Renal cortical epithelial cell (primary cell): ENCODE measurements around the gene CRYBG2. TPM values are rescaled to one million over a fixed set of nuclear protein-coding genes. Genes with fewer than 3 reads are reported as not detected.
"Not testable (repeated sequence)": the region's sequence is repeated elsewhere in the genome, so short reads cannot be mapped to it uniquely, and the experiment has no call there.

Source experiments
- DNase-seq: peaks from one replicate; pipeline ENCODE4 v3.0.0-alpha.2; 2011; ENCODE audit warnings: low read depth
- total RNA-seq: library from RNA; depleted of rRNA; stranded (reverse); fragments of >200 nt; gene quantifications from 2 replicates; pipeline ENCODE4 v1.2.3, GENCODE V29; 2014

The CRYBG2 gene
- total RNA-seq, 1 donor from 2014 or later, result 0.35 TPM

GRCh38 chr1:26350701-26351589, 3.0 kb downstream of the CRYBG2 start:
- peak; percentile 87 for DNase-seq

DNA sequence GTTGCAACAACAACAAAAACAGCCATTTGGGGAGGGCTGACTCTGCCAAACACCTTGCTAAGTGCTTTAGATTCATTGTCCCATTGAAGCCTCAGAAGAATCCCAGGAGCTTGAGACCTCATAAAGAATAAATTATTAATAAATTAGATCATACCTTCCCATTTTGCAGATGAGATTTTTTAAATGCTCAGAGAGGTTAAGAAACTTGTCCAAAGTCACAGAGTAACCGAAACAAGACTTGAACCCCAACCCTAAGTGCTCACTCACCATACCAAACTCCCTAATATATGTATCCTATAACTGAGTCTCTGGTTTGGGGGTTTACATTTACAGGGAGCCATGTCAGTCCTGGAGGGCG, 3.6 kb downstream of the CRYBG2 start:
- DNase-seq, result no peak

DNA sequence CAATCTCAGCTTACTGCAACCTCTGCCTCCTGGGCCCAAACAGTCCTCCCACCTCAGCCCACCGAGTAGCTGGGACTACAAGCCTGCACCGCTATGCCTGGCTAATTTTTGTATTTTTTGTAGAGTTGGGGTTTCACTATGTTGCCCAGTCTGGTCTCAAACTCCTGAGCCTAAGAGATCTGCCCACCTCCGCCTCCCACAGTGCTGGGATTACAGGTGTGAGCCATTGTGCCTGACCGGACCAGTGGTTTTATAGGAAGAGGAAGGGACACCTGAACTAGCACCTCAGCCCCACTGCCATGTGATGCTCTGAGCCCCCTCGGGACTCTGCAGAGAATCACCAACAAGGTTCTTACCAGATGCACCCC, 4.1 kb downstream of the CRYBG2 start:
- DNase-seq, result no peak

- peak; percentile 89 for DNase-seq
Measured at GRCh38 chr1:26349188-26349876, 4.6 kb downstream of the CRYBG2 start.

GRCh38 chr1:26346274-26347033, 7.5 kb downstream of the CRYBG2 start:
- DNase-seq, result no peak

GRCh38 chr1:26345718-26346117, 8.2 kb downstream of the CRYBG2 start:
- DNase-seq, result no peak

DNA sequence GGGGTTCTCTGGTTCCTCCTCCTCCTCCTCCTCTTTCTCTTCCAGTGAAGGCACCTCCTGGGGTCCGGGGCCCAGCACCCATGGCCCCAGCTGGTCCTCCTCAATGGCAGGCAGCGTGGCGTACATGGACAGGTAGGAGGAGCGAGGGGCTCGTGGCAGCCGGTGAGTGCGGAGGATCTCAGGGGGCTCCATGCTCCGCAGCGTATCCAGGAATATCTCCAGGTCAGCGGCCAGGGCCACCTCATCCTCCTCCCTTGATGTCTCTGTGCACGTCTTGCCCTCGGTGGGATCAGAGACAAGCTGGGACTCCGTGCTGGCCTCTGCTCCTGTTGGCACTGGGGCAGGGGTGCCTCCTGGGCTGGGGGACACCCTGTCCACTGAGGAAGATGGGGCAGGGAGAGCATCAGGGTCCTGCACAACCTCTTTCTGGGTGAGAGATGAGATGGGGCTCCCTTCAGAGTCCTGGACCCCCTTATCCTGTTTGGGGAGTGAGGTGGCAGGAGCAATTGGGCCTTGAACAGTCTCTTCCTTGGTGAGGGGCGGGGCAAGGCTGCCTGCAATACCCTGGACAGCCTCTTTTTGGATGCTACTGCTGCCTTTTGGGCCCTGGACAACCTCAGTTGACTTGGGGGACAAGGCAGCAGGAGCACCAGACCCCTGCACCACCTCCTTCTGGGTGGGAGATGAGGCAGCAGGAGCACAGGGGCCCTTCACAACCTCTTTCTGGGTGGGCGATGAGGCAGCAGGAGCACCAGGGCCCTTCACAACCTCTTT, 9.6 kb downstream of the CRYBG2 start:
- no peak for DNase-seq

GRCh38 chr1:26340047-26340481, 13.9 kb downstream of the CRYBG2 start:
- no peak for DNase-seq

DNA sequence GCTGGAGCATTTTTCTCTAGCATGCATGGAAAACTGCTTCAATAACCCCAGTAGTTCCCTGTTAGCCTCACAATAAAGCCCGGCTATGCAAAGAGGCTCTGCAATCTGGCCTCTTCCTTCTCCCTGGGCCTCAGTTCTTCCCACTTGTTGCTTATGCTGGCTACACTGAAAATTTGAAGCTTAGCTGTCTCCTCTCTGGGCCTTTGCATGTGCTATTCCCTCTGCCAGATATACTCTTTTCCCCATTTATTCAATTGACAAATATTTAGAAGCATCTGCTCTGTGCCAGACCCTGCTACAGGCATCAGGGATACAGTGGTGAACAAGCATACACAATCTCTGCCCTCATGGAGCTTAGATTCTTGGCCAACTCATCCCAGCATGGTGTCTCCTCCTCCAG, 15.3 kb downstream of the CRYBG2 start:
- no peak for DNase-seq

DNA sequence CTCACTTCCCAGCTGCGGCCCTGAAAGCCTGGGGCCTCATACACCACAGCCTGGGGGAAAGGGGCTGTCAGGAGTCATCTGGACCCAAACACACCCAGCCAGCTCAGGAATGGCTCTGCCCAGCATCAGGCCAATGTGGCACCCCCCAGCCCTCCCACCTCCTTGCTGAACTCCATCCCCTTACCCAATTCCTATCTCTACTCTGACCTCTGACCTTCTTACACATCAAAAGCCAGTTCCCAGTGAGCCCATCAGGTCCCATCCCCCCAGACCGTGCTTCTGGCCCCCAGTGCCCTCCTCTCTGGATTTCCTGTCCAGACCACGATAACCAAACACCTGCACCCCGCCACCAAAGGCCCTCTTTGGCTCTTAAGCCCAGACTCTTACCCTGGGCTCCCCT, 16.3 kb downstream of the CRYBG2 start:
- no peak for DNase-seq

GRCh38 chr1:26337206-26337535, 16.8 kb downstream of the CRYBG2 start:
- DNase-seq, result no peak

GRCh38 chr1:26336477-26337205, 17.3 kb downstream of the CRYBG2 start:
- no peak for DNase-seq

DNA sequence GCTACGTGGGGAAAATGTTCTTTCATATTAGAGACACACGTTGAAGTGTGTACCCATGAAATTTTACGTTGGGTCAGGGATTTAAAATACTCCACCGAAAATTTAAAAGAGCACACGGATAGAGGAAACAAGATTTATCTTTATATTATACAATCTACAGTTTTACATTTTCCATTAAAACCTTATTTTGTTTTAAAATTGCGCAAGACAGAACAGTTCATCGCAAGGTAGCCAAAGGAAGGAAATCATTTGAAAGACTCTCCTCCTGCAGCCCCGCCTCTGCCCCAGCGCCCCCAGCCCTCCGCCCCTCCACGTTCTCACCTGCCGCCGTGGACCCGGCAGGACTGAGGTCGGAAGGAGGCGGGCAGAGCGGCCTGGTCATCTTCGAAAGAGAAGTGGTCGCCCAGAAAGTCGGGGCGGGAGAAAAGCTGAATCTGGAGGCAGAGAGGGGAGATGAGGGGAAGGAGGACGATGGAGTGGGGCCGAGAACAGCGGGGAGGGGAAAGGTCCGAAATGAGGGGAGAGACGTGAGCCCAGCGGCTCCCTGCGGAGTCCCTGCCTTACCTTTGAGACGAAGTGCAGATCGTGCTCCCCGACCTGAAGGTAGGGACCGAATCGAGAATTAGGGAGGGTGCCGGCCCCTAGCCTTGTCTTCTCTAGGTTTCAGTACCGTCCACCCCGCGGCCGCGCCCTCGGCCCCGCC, 18.0 kb downstream of the CRYBG2 start:
- DNase-seq, result no peak

- DNase-seq, result not testable (repeated sequence)
Measured at GRCh38 chr1:26333312-26333711, 20.6 kb downstream of the CRYBG2 start.

DNA sequence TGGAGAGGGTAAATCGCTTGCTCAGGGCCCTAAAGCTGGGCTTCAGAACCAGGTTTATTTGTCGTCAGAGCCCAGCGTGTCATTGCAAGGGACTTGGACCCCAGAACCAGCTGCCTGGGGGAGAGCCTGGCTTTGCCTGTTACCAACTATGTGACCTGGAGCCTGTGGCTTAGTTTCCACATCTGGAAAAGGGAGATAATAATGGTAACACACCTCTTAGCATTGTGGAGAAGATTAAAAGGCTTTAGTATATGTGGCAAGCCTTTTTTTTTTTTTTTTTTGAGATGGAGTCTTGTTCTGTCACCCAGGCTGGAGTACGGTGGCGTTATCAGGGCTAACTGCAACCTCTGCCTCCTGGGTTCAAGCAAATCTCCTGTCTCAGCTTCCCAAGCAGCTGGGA, 23.7 kb downstream of the CRYBG2 start:
- no peak for DNase-seq

- not testable (repeated sequence) for DNase-seq
Measured at GRCh38 chr1:26329380-26329779, 24.6 kb downstream of the CRYBG2 start.

GRCh38 chr1:26328597-26328996, 25.3 kb downstream of the CRYBG2 start:
- no peak for DNase-seq

- DNase-seq, result no peak
Measured at GRCh38 chr1:26327956-26328362, 26.0 kb downstream of the CRYBG2 start.

DNA sequence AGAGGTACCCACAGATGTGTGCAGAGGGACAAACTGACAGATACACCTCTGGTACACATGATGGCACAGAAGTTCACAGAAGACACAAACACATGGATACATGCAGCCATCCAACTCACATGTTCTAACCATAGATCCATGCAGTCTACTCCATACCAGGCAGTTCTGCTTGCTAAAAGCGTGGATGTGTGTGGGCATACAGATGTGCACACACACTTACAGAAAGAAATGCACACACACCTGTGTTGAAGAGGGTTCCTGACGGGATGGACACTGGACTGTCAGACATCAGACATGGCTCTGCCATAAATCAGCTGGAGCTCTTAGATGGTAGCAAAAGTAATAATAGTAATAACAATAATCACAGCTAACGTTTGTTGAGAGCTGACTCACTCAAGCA, 29.4 kb downstream of the CRYBG2 start:
- no peak for DNase-seq

DNA sequence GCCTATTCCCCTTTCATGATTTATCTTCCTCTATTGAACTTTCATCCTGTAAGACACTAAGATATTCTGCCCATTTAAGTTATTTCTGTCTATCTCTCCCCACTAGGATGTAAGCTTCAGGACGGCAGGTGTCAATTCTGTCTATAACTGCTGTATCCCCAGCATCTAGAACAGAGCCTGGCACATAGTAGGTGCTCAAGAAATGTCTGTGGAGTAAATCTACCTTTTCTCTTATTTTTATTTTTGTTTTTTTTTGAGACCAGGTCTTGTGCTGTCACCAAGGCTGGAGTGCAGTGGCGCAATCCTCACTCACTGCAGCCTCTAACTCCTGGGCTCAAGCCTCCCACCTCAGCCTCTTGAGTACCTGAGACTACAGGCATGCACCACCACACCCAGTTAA, 30.5 kb downstream of the CRYBG2 start:
- DNase-seq, result no peak

- DNase-seq, result no peak
Measured at GRCh38 chr1:26322042-26322331, 31.9 kb downstream of the CRYBG2 start.
